ENCODE results near the gene RGS10. TPM values are rescaled to one million over a fixed set of nuclear protein-coding genes. Genes with fewer than 3 reads are reported as not detected.

Gene RGS10
- total and polyA plus RNA-seq, 10 of the 15 experiments (the other 5 are each of a cell fraction or from before 2014, with no cell fraction given): 72.8 to 193 (median 127) TPM

DNA sequence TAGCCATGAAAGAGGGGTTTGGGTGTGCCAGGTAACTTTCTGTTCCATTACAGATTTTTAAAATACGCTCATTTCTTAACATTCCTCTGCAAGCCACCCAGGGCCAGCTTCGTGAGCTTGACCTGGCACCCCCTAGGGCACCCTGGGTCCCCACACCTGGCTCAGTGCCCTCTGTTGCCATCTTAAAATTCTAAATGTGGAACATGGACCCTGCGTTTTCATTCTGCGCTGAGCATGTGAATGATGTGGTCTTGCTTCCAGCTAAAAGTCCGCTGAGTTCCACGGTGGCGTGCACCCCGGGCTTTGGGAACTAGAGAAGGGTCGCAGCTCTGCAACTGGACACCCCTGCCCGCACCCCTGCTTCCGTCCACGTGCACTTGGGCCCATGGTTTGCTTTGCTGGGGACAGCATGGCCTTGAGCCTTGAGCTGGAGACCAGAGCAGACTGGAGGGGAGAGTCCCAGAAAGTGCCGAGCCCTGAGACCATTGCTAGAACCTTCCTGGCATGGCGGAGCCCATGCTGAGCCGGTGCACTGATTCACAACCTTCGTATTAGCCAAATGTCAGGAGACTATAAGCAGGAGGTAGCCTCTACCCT, 91.1 kb downstream of the RGS10 start (continued):
- TF ChIP-seq, protein P1, sequence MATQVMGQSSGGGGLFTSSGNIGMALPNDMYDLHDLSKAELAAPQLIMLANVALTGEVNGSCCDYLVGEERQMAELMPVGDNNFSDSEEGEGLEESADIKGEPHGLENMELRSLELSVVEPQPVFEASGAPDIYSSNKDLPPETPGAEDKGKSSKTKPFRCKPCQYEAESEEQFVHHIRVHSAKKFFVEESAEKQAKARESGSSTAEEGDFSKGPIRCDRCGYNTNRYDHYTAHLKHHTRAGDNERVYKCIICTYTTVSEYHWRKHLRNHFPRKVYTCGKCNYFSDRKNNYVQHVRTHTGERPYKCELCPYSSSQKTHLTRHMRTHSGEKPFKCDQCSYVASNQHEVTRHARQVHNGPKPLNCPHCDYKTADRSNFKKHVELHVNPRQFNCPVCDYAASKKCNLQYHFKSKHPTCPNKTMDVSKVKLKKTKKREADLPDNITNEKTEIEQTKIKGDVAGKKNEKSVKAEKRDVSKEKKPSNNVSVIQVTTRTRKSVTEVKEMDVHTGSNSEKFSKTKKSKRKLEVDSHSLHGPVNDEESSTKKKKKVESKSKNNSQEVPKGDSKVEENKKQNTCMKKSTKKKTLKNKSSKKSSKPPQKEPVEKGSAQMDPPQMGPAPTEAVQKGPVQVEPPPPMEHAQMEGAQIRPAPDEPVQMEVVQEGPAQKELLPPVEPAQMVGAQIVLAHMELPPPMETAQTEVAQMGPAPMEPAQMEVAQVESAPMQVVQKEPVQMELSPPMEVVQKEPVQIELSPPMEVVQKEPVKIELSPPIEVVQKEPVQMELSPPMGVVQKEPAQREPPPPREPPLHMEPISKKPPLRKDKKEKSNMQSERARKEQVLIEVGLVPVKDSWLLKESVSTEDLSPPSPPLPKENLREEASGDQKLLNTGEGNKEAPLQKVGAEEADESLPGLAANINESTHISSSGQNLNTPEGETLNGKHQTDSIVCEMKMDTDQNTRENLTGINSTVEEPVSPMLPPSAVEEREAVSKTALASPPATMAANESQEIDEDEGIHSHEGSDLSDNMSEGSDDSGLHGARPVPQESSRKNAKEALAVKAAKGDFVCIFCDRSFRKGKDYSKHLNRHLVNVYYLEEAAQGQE (IDR thresholded peaks at IDR 0.05; ENCODE audit: low read depth, low read length): no peak
- TF ChIP-seq, protein P2, sequence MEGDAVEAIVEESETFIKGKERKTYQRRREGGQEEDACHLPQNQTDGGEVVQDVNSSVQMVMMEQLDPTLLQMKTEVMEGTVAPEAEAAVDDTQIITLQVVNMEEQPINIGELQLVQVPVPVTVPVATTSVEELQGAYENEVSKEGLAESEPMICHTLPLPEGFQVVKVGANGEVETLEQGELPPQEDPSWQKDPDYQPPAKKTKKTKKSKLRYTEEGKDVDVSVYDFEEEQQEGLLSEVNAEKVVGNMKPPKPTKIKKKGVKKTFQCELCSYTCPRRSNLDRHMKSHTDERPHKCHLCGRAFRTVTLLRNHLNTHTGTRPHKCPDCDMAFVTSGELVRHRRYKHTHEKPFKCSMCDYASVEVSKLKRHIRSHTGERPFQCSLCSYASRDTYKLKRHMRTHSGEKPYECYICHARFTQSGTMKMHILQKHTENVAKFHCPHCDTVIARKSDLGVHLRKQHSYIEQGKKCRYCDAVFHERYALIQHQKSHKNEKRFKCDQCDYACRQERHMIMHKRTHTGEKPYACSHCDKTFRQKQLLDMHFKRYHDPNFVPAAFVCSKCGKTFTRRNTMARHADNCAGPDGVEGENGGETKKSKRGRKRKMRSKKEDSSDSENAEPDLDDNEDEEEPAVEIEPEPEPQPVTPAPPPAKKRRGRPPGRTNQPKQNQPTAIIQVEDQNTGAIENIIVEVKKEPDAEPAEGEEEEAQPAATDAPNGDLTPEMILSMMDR (IDR thresholded peaks at IDR 0.05 in 2 of 3, conservative IDR thresholded peaks at IDR 0.05 in 1 of 3; ENCODE audit: control insufficient read depth in 2 of 3, extremely low read depth in 1 of 3, insufficient read depth in 1 of 3, low read depth in 3 of 3, low read length in 3 of 3): no peak
- TF ChIP-seq SMAD1 (IDR thresholded peaks at IDR 0.05; ENCODE audit: low read depth, partially characterized antibody): no peak
- TF ChIP-seq ASH2L (IDR thresholded peaks at IDR 0.05; ENCODE audit: borderline replicate concordance, low read depth): no peak
- TF ChIP-seq, protein P3, sequence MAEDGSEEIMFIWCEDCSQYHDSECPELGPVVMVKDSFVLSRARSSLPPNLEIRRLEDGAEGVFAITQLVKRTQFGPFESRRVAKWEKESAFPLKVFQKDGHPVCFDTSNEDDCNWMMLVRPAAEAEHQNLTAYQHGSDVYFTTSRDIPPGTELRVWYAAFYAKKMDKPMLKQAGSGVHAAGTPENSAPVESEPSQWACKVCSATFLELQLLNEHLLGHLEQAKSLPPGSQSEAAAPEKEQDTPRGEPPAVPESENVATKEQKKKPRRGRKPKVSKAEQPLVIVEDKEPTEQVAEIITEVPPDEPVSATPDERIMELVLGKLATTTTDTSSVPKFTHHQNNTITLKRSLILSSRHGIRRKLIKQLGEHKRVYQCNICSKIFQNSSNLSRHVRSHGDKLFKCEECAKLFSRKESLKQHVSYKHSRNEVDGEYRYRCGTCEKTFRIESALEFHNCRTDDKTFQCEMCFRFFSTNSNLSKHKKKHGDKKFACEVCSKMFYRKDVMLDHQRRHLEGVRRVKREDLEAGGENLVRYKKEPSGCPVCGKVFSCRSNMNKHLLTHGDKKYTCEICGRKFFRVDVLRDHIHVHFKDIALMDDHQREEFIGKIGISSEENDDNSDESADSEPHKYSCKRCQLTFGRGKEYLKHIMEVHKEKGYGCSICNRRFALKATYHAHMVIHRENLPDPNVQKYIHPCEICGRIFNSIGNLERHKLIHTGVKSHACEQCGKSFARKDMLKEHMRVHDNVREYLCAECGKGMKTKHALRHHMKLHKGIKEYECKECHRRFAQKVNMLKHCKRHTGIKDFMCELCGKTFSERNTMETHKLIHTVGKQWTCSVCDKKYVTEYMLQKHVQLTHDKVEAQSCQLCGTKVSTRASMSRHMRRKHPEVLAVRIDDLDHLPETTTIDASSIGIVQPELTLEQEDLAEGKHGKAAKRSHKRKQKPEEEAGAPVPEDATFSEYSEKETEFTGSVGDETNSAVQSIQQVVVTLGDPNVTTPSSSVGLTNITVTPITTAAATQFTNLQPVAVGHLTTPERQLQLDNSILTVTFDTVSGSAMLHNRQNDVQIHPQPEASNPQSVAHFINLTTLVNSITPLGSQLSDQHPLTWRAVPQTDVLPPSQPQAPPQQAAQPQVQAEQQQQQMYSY (CRISPR knock-in tag; IDR thresholded peaks at IDR 0.05): no peak
- TF ChIP-seq NR2C1 (IDR thresholded peaks at IDR 0.05): no peak
- TF ChIP-seq, protein P4, sequence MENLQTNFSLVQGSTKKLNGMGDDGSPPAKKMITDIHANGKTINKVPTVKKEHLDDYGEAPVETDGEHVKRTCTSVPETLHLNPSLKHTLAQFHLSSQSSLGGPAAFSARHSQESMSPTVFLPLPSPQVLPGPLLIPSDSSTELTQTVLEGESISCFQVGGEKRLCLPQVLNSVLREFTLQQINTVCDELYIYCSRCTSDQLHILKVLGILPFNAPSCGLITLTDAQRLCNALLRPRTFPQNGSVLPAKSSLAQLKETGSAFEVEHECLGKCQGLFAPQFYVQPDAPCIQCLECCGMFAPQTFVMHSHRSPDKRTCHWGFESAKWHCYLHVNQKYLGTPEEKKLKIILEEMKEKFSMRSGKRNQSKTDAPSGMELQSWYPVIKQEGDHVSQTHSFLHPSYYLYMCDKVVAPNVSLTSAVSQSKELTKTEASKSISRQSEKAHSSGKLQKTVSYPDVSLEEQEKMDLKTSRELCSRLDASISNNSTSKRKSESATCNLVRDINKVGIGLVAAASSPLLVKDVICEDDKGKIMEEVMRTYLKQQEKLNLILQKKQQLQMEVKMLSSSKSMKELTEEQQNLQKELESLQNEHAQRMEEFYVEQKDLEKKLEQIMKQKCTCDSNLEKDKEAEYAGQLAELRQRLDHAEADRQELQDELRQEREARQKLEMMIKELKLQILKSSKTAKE (IDR thresholded peaks at IDR 0.05; ENCODE audit: low read depth, poor library complexity, severe bottlenecking): no peak
- no peak for TF ChIP-seq JUNB (IDR thresholded peaks at IDR 0.05)
- TF ChIP-seq NRF1 (conservative IDR thresholded peaks at IDR 0.05; ENCODE audit: low read depth, low read length): no peak
- TF ChIP-seq WRNIP1 (IDR thresholded peaks at IDR 0.05; ENCODE audit: borderline replicate concordance, low read depth, low read length): no peak
